OCI-LY3 (cell line): ENCODE results near the gene MEN1.

ENCODE experiments used
- CTCF ChIP-seq: fragments of 200-600, 300-600 bp; sonication (generic); IDR thresholded peaks from 2 replicates; pipeline ENCODE4 v1.5.1; 2014; ENCODE audit warnings: antibody characterized with exemption, low read length, low read depth
- EZH2phosphoT487 ChIP-seq: fragments of 200-600 bp; shearing (Covaris generic); IDR thresholded peaks from 2 replicates; pipeline ENCODE4 v1.6.1; 2018; ENCODE audit warnings: antibody characterized with exemption, mixed run types, low read depth

DNA sequence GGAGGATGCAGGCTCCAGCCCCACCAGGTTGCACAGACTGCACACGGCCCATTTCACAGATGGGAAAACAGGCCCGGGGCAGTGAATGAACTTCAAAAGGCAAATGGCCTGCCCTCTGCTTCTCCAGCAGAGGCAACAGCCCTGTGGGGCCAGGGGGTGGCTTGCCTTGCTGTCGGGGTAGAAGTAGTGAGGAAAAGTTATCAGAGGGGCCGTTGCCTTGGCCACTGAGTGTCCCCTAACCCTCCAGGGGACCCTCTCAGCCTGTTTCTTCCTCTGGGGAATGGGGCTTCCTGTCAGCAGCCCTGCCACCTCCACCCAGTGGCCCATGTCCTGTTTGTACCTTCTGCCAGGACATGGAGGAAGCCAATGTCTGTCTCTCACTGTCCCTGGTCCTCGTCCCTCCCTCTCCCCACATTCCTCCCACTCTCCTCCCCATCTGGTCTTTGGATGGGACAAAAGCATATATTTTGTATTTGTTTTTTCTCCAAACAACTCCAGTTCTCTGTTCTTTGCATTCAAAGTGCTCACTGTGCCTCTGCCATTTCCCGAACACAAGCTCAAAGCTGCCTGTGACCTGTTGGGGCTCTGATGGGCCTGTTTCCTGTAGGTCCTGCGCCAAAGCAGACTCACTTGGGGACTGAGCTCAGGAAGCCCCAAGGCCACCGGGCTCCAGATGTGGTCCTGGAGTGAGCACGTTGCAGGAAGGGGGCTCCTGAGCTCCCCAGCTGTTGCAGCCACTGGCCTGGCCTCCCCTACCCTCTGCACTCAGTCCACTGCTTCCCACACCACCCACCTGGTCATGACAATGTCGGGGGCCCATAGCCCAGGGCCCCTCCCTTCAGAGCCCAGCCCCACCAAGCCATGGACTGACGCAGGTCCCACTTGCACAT is 16.8 kb downstream of the MEN1 start:
- no peak for TF ChIP-seq CTCF
- TF ChIP-seq EZH2phosphoT487 = no peak
